Renal pelvis (tissue), 12 donors: ENCODE results near the gene ZNF213. TPM values are rescaled to one million over a fixed set of nuclear protein-coding genes. Genes with fewer than 3 reads are reported as not detected.

ENCODE experiments used
- DNase-seq: peaks from one replicate; pipeline ENCODE4 v3.0.0-alpha.2; 2013
- long read RNA-seq, 16 experiments: transcript quantifications; one replicate each; lab custom pipeline, GENCODE V29; 2026
- polyA plus RNA-seq, 3 donors: library from polyadenylated mRNA; unstranded; fragments of 120-200 nt; gene quantifications; one replicate each; pipeline ENCODE4 v1.2.1, GENCODE V29; 2013; ENCODE audit not compliant: insufficient read length in 3 of 3

The ZNF213 gene
- 10 to 100 TPM; 14.1 to 18.2 (median 16.2) TPM for polyA plus RNA-seq
- long read RNA-seq, donor 1, partial matches to known transcripts = 0 of 3 reads
- long read RNA-seq, donor 1, other reads (novel, unspliced or antisense) = 0 of 3 reads
- long read RNA-seq, donor 2, full-length matches to known transcripts = 4 of 4 reads
- long read RNA-seq, donor 2, partial matches to known transcripts = 0 of 4 reads
- long read RNA-seq, donor 2, other reads (novel, unspliced or antisense) = 0 of 4 reads
- long read RNA-seq, donor 3, partial matches to known transcripts = 14 of 15 reads
- long read RNA-seq, donor 3, other reads (novel, unspliced or antisense) = 0 of 15 reads
- long read RNA-seq, donor 4, full-length matches to known transcripts = 5 of 5 reads
- long read RNA-seq, donor 4, partial matches to known transcripts = 0 of 5 reads
- long read RNA-seq, donor 4, other reads (novel, unspliced or antisense) = 0 of 5 reads
- long read RNA-seq, donor 5, partial matches to known transcripts = 0 of 1 reads
- long read RNA-seq, donor 5, other reads (novel, unspliced or antisense) = 0 of 1 reads
- long read RNA-seq, donor 6, full-length matches to known transcripts = 5 of 5 reads
- long read RNA-seq, donor 6, partial matches to known transcripts = 0 of 5 reads
- long read RNA-seq, donor 6, other reads (novel, unspliced or antisense) = 0 of 5 reads
- long read RNA-seq, donor 7, partial matches to known transcripts = 0 of 1 reads
- long read RNA-seq, donor 7, other reads (novel, unspliced or antisense) = 0 of 1 reads
- long read RNA-seq, donor 8, partial matches to known transcripts = 0 of 2 reads
- long read RNA-seq, donor 8, other reads (novel, unspliced or antisense) = 0 of 2 reads
- long read RNA-seq, donor 9, transcript ZNF213-201 (6 exons, 3,313 nt) = major isoform, 6 of 16 reads
- long read RNA-seq, donor 9, partial matches to known transcripts = 9 of 16 reads
- long read RNA-seq, donor 9, other reads (novel, unspliced or antisense) = 0 of 16 reads
- long read RNA-seq, donor 10, partial matches to known transcripts = 0 of 2 reads
- long read RNA-seq, donor 10, other reads (novel, unspliced or antisense) = 0 of 2 reads
- long read RNA-seq, donor 11, partial matches to known transcripts = 0 of 3 reads
- long read RNA-seq, donor 11, other reads (novel, unspliced or antisense) = 0 of 3 reads
- long read RNA-seq, donor 12, transcript ZNF213-201 (6 exons, 3,313 nt) = major isoform, 6 of 7 reads
- long read RNA-seq, donor 12, partial matches to known transcripts = 0 of 7 reads
- long read RNA-seq, donor 12, other reads (novel, unspliced or antisense) = 0 of 7 reads
- long read RNA-seq, donor 13, partial matches to known transcripts = 0 of 1 reads
- long read RNA-seq, donor 13, other reads (novel, unspliced or antisense) = 0 of 1 reads
- long read RNA-seq, donor 14 = 0 reads
- long read RNA-seq, donor 15 = 0 reads
- long read RNA-seq, donor 16, full-length matches to known transcripts = 2 of 7 reads
- long read RNA-seq, donor 16, partial matches to known transcripts = 5 of 7 reads
- long read RNA-seq, donor 16, other reads (novel, unspliced or antisense) = 0 of 7 reads

GRCh38 chr16:3134338-3135125, at the start of gene ZNF213:
ZNF213 (plus strand) TSS chr16:3135029; CDS start chr16:3137281, 2,252 bp downstream.
- peak; percentile 99 for DNase-seq

DNA sequence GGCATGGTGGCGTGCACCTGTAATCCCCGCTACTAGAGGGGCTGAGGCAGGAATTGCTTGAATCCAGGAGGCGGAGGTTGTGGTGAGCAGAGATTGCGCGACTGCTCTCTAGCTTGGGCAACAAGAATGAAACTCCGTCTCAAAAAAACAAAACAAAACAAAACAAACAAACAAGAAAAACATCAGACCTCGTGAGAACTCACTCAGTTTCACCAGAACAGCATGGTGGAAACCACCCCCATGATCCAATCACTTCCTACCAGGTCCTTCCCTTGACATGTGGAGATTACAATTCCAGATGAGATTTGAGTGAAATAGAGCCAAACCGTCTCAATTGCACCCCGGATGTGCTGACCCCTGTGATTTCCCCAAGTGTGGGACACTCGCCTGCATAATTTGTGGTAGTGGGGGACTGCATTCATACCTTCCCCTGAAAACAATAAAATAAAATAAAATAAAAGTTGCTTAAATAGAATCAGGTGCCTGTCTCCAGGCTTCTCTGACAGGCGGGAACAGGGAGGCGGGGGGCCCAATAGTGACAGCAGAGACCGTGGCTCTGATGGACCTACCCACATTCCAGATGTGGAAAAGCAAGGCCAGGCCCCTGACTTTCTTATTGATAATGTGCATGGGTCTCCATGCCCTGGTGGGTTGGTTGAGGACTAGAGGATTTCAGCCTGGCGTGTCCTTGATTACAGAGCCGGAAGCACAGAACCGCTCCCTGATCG, 48.8 kb upstream of the ZNF213 start:
- DNase-seq = no peak

DNA sequence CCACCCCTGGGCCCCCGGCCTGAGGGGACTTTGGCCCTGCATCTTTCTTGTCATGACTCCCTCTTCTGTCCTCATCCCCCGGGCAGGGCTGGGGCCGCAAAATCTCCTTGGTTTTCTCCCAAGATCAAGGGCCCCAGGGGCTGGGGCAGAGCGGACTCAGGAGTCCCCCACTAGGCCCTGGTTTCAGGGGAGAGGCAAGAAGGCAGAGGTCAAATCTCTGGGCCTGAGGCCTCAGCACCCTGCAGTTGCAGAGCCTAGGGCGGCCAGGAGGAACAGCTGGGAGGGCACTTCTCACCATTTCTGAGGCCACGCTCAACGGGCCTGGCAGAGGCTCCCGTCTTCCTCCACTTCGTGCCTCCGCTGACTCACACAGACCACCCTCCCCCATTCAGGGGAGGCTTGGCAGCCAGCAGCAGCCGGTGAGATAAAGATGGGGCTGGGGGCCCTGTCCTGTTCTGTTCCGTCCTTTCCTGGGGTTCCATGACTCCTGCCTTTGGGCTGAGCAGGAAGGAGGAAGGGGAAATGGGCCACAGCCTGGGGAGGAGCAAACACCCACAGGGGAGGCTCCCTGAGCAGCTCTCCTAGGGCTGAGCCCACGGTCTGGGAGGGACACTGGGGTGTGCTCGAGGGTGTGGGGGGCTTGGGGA, 48.1 kb upstream of the ZNF213 start:
- DNase-seq = no peak

DNA sequence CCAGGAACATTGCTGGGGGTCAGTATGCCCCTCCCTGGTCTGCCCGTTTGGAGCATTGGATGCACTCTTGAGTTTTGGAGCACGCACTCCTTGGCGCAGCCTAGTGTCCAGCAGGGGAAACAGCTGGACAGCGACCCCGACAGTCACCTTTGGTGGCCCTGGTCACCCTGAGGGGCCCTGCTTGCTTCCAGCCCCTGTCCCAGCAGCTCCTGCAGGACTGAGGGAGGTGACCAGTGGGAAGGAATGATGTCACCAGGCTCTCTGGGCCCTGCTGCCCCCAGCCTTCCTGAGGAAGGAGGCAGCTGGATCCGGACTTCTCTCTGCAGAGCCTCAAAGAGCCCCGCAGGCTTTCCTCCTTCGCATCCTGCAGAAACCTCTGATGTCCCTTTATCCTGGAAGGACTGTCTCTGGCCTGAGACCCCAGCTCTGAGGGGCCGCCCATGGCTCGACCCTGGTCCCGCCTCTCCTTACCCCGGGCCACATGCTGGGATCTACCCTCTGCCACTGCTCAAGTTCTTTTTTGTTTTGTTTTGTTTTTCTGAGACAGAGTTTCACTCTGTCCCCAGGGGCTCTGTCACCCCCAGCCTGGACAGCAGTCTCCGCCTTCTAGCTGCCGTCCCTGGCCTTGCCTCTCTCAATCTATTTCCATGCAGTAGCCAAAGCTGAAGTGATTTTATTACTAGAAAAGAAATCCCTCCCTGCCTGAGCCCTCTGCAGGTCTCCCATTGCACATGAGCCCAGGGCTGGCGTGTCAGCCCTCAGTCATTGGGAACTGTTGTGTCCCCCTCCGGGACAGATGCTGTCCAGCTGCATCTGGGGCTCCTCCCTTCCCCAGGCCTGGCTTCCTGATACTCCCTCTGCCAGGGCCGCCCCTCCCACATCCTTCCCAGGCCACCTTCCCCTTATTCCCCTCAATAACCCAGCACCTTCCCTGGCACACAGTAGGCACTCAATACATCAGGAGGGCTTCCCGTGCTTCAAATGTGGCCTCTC, 47.3 kb upstream of the ZNF213 start:
- DNase-seq = no peak

DNA sequence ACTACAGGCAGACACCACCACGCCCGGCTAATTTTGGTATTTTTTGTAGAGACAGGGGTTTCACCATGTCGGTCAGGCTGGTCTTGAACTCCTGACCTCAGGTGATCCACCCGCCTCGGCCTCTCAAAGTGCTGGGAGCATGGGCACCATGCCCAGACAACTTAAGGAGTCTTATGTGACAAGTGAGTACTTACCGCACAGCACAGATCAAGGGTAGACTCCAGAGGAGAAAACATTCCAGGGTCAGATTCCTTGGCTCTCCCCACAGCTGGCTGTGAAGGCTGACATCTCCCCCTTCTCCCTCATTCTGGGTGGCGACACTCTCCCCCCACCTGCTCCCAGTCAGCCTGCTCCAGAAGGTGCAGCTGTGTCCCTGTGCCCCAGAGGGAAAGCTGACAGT, 46.4 kb upstream of the ZNF213 start:
- DNase-seq = no peak

GRCh38 chr16:3088925-3089716, 45.7 kb upstream of the ZNF213 start:
- no peak for DNase-seq

DNA sequence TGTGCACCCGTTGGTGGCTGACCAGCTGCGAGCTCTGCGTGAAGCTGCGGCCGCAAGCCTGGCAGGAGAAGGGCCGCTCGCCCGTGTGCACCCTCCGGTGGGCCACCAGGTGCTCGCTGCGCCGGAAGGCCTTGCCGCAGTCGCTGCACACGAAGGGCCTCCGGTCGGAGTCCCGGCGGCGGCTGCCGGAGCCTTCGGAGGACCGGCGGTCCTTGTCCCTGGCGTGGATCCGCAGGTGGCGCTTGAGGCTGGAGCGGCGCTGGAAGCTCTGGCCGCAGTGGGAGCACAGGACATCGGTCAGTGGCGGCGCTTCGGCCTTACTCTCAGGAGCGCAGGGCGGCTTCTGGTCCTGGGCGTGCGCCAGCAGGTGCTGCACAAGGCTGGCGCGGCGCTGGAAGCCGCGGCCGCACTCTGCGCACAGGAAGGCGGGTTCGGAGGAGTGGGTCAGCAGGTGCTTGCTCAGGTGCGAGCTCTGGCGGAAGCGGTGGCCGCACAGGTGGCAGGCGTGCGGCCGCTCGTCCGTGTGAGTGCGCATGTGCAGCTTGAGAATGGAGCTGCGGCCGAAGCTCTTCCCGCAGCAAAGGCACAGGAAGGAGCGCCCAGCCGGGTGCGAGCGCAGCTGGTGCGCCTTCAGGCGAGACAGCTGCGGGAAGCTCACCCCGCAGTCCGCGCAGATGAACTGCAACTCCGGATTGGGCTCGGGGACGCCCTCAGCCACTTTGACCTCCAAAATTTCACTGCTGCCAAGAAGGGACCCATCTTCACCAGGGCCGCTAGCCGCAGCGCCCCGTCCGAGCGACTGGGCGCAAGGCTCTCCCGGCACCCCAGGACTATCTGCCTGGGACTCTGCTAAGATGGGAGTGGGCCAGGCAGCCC, 44.9 kb upstream of the ZNF213 start:
- DNase-seq = no peak

- no peak for DNase-seq
These were observed 43.3 kb upstream of the ZNF213 start for GRCh38 chr16:3091551-3091950.

GRCh38 chr16:3092501-3092941, 42.3 kb upstream of the ZNF213 start:
- no peak for DNase-seq

GRCh38 chr16:3094289-3095027, 40.4 kb upstream of the ZNF213 start:
- no peak for DNase-seq

DNA sequence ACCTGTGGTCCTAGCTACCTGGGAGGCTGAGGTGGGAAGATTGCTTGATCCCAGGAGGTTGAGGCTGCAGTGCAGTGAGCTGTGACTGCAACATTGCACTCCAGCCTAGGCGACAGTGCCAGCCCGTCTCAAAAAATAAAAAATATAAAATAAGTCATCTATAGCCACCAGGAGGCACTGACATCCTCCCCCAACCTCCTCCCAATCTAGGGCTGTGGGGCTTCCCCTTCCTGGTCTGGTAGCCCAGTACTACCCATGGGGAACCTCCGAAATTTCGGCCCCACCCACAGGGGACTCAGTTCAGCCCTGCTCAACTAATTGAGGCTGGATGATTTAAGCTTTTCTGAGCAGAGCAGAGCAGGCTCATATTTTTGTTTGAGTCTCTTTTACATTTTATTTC, 39.0 kb upstream of the ZNF213 start:
- no peak for DNase-seq

GRCh38 chr16:3096362-3096761, 38.5 kb upstream of the ZNF213 start:
- DNase-seq = no peak

GRCh38 chr16:3097266-3097665, 37.6 kb upstream of the ZNF213 start:
- no peak for DNase-seq

DNA sequence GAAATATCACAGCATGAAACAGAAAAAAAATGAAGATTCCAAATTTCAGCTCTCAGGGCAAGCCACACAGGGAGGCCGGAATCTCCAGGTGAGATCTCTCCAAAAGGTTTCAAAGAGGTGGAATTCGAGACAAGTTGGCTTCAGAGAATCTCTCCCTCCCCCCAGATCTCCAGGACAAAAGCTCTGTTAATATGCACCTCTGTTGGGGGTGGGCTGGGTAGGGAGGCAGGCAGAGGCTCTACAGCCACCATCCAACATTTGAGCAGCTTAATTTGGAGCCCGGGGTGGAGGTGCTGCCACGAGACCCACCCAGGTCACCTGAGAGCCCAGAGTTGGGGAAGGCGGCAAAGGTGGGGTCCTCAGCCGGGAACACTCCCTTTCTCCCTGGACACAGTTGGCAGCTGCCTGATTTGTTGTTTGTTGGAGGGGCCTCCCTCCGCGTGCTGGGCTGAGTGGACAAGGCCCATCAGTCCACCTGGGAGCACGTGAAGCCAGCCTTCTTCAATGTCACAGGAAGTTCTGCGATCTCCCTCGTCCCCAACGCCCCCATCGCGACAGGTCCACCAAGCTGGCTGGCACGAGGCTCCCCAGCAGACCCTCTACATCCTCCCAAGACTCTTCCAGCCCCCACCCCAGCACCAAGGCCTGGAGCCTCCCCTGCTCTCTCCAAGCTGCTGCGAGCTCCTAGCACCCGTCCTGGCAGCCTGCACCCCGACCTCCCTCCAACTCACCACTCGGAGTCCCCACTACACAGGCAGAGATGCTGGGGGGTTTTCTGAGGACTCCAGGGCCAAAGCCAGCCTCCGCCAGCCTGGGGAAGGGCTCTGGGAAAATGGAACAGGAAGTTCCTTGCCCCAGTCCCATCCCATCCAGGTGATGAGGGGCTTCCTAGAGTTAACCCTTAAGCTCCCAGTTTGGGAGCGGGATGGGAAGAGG, 36.1 kb upstream of the ZNF213 start, which contains the start of gene ZSCAN10:
Gene ZSCAN10, minus strand, starts transcription at position 836 of the 936 bp plus-strand sequence. CDS start 6,357 bp downstream, outside the sequence.
- DNase-seq = no peak
